ENCODE data around the gene IGF2BP1.

IGF2BP1 gene

DNA sequence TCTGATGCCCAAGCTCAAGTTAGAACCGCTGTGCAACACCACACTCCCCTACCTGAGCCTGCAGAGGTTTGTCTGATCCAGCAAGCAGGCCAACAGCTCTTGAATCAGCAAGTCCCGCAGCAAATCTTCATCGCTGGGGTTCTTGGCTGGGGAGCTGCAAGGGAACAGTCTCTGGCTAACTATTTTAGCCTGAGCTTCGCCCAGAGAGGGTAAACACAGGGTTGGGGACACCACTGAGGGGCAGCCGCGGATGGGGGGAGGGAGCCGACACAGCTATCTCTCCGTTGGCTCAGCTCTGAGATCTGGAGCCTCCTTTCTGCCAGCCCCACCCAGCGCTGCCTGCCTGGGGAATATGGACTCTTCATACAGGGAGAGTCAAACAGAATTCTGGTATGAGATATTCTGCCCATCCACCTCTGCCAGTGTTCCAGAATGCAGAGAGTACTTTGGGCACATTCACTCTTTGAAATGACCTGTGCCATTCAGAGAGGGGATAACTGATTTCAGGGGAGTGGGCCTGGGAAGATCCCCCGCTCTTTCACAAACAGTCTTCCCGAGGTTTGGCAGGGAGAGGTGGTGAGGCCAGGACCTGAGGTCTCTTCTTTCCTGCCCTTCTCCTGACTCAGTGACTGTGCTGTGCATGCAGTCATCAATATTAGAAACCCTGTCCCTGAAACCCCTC, 36.2 kb upstream of the IGF2BP1 start:
- Histone ChIP-seq H3K23ac (ENCODE audit: low read depth, low read length, poor library complexity) (no peak overlapping the region), H2AK5ac (ENCODE audit: low read depth, low read length) (no peak overlapping the region), H2BK15ac (ENCODE audit: low read length) (no peak overlapping the region), H3K4me3 (ENCODE audit: low read length in 2 of 2) (no peak overlapping the region), H2BK120ac (ENCODE audit: low read depth, low read length) (no peak overlapping the region), H4K8ac (ENCODE audit: low read depth, low read length) (no peak overlapping the region), H3K18ac (ENCODE audit: low read length) (peak overlapping the region; percentile 68), H3K36me3 (replicated peaks in 1 of 2; ENCODE audit: control insufficient read depth in 2 of 2, insufficient read depth in 2 of 2, low read length in 2 of 2) (no peaks in the 10 kb centered on the region), H2AFZ (ENCODE audit: low read length) (peak overlapping the region; percentile 85), H3K79me1 (ENCODE audit: low read depth, low read length) (no peaks in the 10 kb centered on the region), H3K4ac (ENCODE audit: low read length) (no peak overlapping the region), H2BK5ac (ENCODE audit: low read length) (no peak overlapping the region), H3K4me2 (ENCODE audit: insufficient read depth, low read length, poor library complexity, severe bottlenecking) (no peak overlapping the region), H2BK12ac (ENCODE audit: low read length) (no peak overlapping the region), H3K9ac (ENCODE audit: low read depth, low read length, poor library complexity) (no peak overlapping the region), H3K14ac (ENCODE audit: low read length) (no peak overlapping the region), H3K9me3 (replicated peaks in 1 of 2; ENCODE audit: control insufficient read depth in 2 of 2, insufficient read depth in 1 of 2, low read depth in 1 of 2, low read length in 2 of 2) (no peaks in the 10 kb centered on the region), H3K27ac (replicated peaks; ENCODE audit: low read length) (no peak overlapping the region), H4K91ac (ENCODE audit: low read depth, low read length, poor library complexity) (no peak overlapping the region), H3K4me1 (ENCODE audit: control insufficient read depth in 2 of 2, insufficient read depth in 1 of 2, low read depth in 1 of 2, low read length in 2 of 2) (peaks cover 10 to 18% of the 10 kb centered on the region in 2 donors), H3K27me3 (ENCODE audit: control insufficient read depth in 3 of 3, insufficient read depth in 3 of 3, low read depth in 1 of 3, low read length in 3 of 3) (peaks cover 0 to 3% (median 0%) of the 10 kb centered on the region in 3 experiments)
- DNase-seq (ENCODE audit: low spot score): no peak
- no CpG with 5 or more reads among the region's 11 CpGs for WGBS, 2 donors (ENCODE audit: extremely low coverage in 2 of 2, insufficient read length in 2 of 2, insufficient replicate concordance in 1 of 2)

DNA sequence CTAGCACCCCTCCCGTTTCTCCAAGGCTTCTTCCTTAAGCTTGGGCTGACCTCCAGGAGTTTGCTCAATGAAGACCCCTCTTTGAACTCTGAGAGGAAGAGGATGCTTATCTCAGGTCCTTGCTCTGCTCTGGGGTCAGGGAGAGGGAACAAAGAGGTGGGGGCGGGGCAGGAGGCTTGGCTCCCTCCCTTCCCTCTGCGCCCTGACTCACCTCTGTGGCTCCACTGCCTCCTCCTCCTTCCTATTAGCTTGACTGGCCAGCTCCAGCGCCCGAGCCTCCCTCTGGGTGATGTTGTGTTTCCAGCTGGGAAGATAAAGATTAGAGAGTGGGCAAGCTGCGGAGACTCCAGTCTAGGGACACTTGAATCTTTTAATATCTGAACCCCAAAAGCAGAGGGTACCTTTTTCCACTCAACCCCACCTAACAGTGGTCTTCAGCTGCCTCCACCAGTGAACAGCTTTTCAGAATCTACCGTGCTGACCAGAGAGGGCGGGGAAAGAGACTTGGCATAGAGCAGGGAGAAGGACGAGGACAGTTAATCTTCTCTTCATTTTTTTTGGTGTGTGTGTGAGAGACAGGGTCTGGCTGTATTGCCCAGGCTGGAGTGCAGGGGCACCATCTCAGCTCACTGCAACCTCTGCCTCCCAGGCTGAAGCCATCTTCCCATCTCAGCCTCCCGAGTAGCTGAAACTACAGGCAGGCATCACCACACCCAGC, 35.5 kb upstream of the IGF2BP1 start:
- Histone ChIP-seq H3K9ac (ENCODE audit: low read depth, low read length, poor library complexity) (no peak overlapping the region), H2BK15ac (ENCODE audit: low read length) (no peak overlapping the region), H4K8ac (ENCODE audit: low read depth, low read length) (no peak overlapping the region), H2AFZ (ENCODE audit: low read length) (peak overlapping the region; percentile 85), H2BK5ac (ENCODE audit: low read length) (no peak overlapping the region), H3K27ac (replicated peaks; ENCODE audit: low read length) (no peak overlapping the region), H3K4ac (ENCODE audit: low read length) (no peak overlapping the region), H3K9me3 (replicated peaks in 1 of 2; ENCODE audit: control insufficient read depth in 2 of 2, insufficient read depth in 1 of 2, low read depth in 1 of 2, low read length in 2 of 2) (no peaks in the 10 kb centered on the region), H3K4me1 (ENCODE audit: control insufficient read depth in 2 of 2, insufficient read depth in 1 of 2, low read depth in 1 of 2, low read length in 2 of 2) (peaks cover 10 to 18% of the 10 kb centered on the region in 2 donors), H3K18ac (ENCODE audit: low read length) (no peak overlapping the region), H2BK120ac (ENCODE audit: low read depth, low read length) (no peak overlapping the region), H3K4me2 (ENCODE audit: insufficient read depth, low read length, poor library complexity, severe bottlenecking) (no peak overlapping the region), H4K91ac (ENCODE audit: low read depth, low read length, poor library complexity) (no peak overlapping the region), H2BK12ac (ENCODE audit: low read length) (no peak overlapping the region), H3K27me3 (ENCODE audit: control insufficient read depth in 3 of 3, insufficient read depth in 3 of 3, low read depth in 1 of 3, low read length in 3 of 3) (peaks cover 0 to 3% (median 0%) of the 10 kb centered on the region in 3 experiments), H3K4me3 (ENCODE audit: low read length in 2 of 2) (no peak overlapping the region), H2AK5ac (ENCODE audit: low read depth, low read length) (no peak overlapping the region), H3K36me3 (replicated peaks in 1 of 2; ENCODE audit: control insufficient read depth in 2 of 2, insufficient read depth in 2 of 2, low read length in 2 of 2) (no peaks in the 10 kb centered on the region), H3K14ac (ENCODE audit: low read length) (no peak overlapping the region), H3K79me1 (ENCODE audit: low read depth, low read length) (no peaks in the 10 kb centered on the region), H3K23ac (ENCODE audit: low read depth, low read length, poor library complexity) (no peak overlapping the region)
- no peak for DNase-seq (ENCODE audit: low spot score)
- WGBS, 2 donors (ENCODE audit: extremely low coverage in 2 of 2, insufficient read length in 2 of 2, insufficient replicate concordance in 1 of 2): no CpG with 5 or more reads among the region's 10 CpGs

DNA sequence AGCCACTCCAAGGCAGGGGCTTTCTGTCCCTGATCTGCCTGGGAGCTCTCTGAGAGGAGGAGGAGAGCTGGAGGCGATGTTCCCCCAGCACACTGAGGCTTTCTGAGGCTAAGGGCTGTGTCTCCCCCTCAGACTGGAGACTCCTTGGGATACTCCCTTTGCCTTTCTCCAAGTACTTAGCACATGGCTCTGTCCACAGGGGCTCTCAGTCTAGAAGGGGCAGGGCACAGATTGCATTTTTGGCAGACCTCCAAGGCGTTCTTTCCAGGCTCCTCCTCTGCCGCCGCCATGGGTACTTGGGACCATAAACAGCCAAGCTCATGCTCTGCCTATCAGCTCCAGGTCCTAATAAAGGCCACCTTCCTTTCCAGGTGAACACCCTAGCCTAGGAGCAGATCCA, 27.0 kb upstream of the IGF2BP1 start:
- Histone ChIP-seq H3K36me3 (replicated peaks in 1 of 2; ENCODE audit: control insufficient read depth in 2 of 2, insufficient read depth in 2 of 2, low read length in 2 of 2) (no peaks in the 10 kb centered on the region), H3K4me3 (ENCODE audit: low read length in 2 of 2) (no peak overlapping the region)
- no peak for DNase-seq (ENCODE audit: low spot score)

More for the DNA sequence above, 27.0 kb upstream of the IGF2BP1 start:
- Histone ChIP-seq H3K23ac (ENCODE audit: low read depth, low read length, poor library complexity) (no peak overlapping the region), H2BK12ac (ENCODE audit: low read length) (no peak overlapping the region), H3K9me3 (replicated peaks in 1 of 2; ENCODE audit: control insufficient read depth in 2 of 2, insufficient read depth in 1 of 2, low read depth in 1 of 2, low read length in 2 of 2) (no peaks in the 10 kb centered on the region), H3K9ac (ENCODE audit: low read depth, low read length, poor library complexity) (no peak overlapping the region), H3K18ac (ENCODE audit: low read length) (no peak overlapping the region), H3K27me3 (ENCODE audit: control insufficient read depth in 3 of 3, insufficient read depth in 3 of 3, low read depth in 1 of 3, low read length in 3 of 3) (peaks cover 0 to 2% (median 0%) of the 10 kb centered on the region in 3 experiments), H3K4me2 (ENCODE audit: insufficient read depth, low read length, poor library complexity, severe bottlenecking) (no peak overlapping the region), H2BK120ac (ENCODE audit: low read depth, low read length) (no peak overlapping the region), H2BK5ac (ENCODE audit: low read length) (no peak overlapping the region), H2AK5ac (ENCODE audit: low read depth, low read length) (no peak overlapping the region), H3K4ac (ENCODE audit: low read length) (no peak overlapping the region), H3K4me1 (ENCODE audit: control insufficient read depth in 2 of 2, insufficient read depth in 1 of 2, low read depth in 1 of 2, low read length in 2 of 2) (peaks cover 11 to 14% of the 10 kb centered on the region in 2 donors), H2BK15ac (ENCODE audit: low read length) (no peak overlapping the region), H3K79me1 (ENCODE audit: low read depth, low read length) (no peaks in the 10 kb centered on the region), H4K8ac (ENCODE audit: low read depth, low read length) (no peak overlapping the region), H2AFZ (ENCODE audit: low read length) (peak overlapping the region; percentile 18), H4K91ac (ENCODE audit: low read depth, low read length, poor library complexity) (no peak overlapping the region), H3K27ac (replicated peaks; ENCODE audit: low read length) (no peak overlapping the region), H3K14ac (ENCODE audit: low read length) (no peak overlapping the region)
- no CpG with 5 or more reads among the region's 4 CpGs for WGBS, 2 donors (ENCODE audit: extremely low coverage in 2 of 2, insufficient read length in 2 of 2, insufficient replicate concordance in 1 of 2)
